HepG2 (cell line): ENCODE measurements around the gene KIF9. TPM values are rescaled to one million over a fixed set of nuclear protein-coding genes. Genes with fewer than 3 reads are reported as not detected.

ENCODE experiments used
- ATAC-seq: fragments of 200-7000 bp; cut with Tn5 transposase; 3 replicates; pipeline ENCODE4 v1.9.1; 2020; ENCODE audit warnings: mild to moderate bottlenecking, moderate library complexity
- BruUV-seq: library from RNA; stranded (reverse); fragments of 400-500 nt; replicated peaks from 2 replicates; lab custom pipeline; 2021; lab: Mats Ljungman, UMichigan
- CTCF ChIA-PET: fragments of 300-600 bp; formaldehyde crosslinking; extraction: SDS; loops from one replicate; lab custom pipeline; 2021; ENCODE audit warnings: low total read pairs, inconsistent platforms, low intra/inter-chr PET ratio; lab: Yijun Ruan, JAX
- POLR2A ChIA-PET: fragments of 350-600 bp; sonication (Branson Sonifier 250); formaldehyde crosslinking; loops from one replicate; lab custom pipeline; 2020; ENCODE audit warnings: antibody characterized with exemption, inconsistent platforms; lab: Yijun Ruan, JAX
- DNase-seq: peaks from one replicate; pipeline ENCODE4 v3.0.0-alpha.2; 2015; ENCODE audit warnings: low spot score
- FAIRE-seq: peaks from 3 replicates; lab custom pipeline; 2011; peaks lifted over from hg19 to GRCh38; lab: Jason Lieb, UNC
- H2AFZ ChIP-seq: one replicate; pipeline ENCODE4 v1.6.1; 2011; ENCODE audit warnings: low read length, inconsistent platforms
- H3K27ac ChIP-seq: fragments of 300-600 bp; 3 replicates; pipeline ENCODE4 v1.8.0; 2011; ENCODE audit warnings: mixed run types, mild to moderate bottlenecking, mixed read lengths, low read length, inconsistent platforms; ENCODE audit not compliant: insufficient read depth; ENCODE audit errors: extremely low read length
- H3K27me3 ChIP-seq, 2 experiments: fragments of 200-600 bp in 1 of 2; 2 replicates in 1 of 2; 3 replicates in 1 of 2; pipeline versions ENCODE4 v1.6.0 to v1.8.0; 2011; ENCODE audit warnings: low read length in 2 of 2, mild to moderate bottlenecking in 2 of 2, moderate library complexity in 2 of 2, inconsistent platforms in 1 of 2; ENCODE audit not compliant: insufficient read depth in 2 of 2, control insufficient read depth in 1 of 2
- H3K36me3 ChIP-seq, 2 experiments: fragments of 200-600 bp in 1 of 2; replicated peaks in 1 of 2; 2 replicates in 1 of 2; 3 replicates in 1 of 2; pipeline versions ENCODE4 v1.5.1 to v1.8.0; 2011; ENCODE audit warnings: low read length in 2 of 2, inconsistent platforms in 1 of 2; ENCODE audit not compliant: insufficient read depth in 2 of 2, control insufficient read depth in 1 of 2
- H3K4me1 ChIP-seq: 2 replicates; pipeline ENCODE4 v1.5.1; 2012; ENCODE audit warnings: low read length, inconsistent platforms; ENCODE audit not compliant: insufficient read depth
- H3K4me2 ChIP-seq: 2 replicates; pipeline ENCODE4 v1.6.0; 2011; ENCODE audit warnings: low read depth, low read length, inconsistent platforms
- H3K4me3 ChIP-seq, 3 experiments: fragments of 200-600 bp in 1 of 3; sonication (generic), shearing (Covaris generic) in 1 of 3; replicated peaks in 1 of 3; 2 replicates each; pipeline ENCODE4 v1.5.1; 2011 to 2016; ENCODE audit warnings: low read length in 3 of 3, inconsistent platforms in 2 of 3, low read depth in 2 of 3, mild to moderate bottlenecking in 2 of 3, control low read depth in 1 of 3, mixed read lengths in 1 of 3; ENCODE audit not compliant: insufficient read depth in 1 of 3
- H3K79me2 ChIP-seq: one replicate; pipeline ENCODE4 v1.6.1; 2011; ENCODE audit warnings: low read length, inconsistent platforms; ENCODE audit not compliant: insufficient read depth
- H3K9ac ChIP-seq: 2 replicates; pipeline ENCODE4 v1.6.0; 2011; ENCODE audit warnings: mild to moderate bottlenecking, low read depth, low read length, inconsistent platforms; ENCODE audit not compliant: insufficient read depth
- H3K9me3 ChIP-seq: 2 replicates; pipeline ENCODE4 v1.5.1; 2012; ENCODE audit warnings: mild to moderate bottlenecking, low read length
- H4K20me1 ChIP-seq: 2 replicates; pipeline ENCODE4 v1.6.0; 2011; ENCODE audit warnings: inconsistent platforms, mild to moderate bottlenecking, low read length, moderate library complexity; ENCODE audit not compliant: insufficient read depth
- ASH2L ChIP-seq: fragments of 300-600, 200-600 bp; sonication (generic); IDR thresholded peaks from 2 replicates; pipeline ENCODE4 v1.7.0; 2017; ENCODE audit warnings: low read depth, mild to moderate bottlenecking, moderate library complexity, mixed read lengths, low read length; ENCODE audit not compliant: insufficient read length
- CBX1 ChIP-seq: IDR thresholded peaks from one replicate; pipeline ENCODE4 v1.6.1; 2016; ENCODE audit warnings: antibody characterized with exemption, low read depth
- CHD2 ChIP-seq: IDR thresholded peaks from 2 replicates; pipeline ENCODE4 v1.6.1; 2011; ENCODE audit warnings: low read depth, low read length, improper control_type of control experiment
- ELF3 ChIP-seq: IDR thresholded peaks from 2 replicates; pipeline ENCODE4 v1.6.1; 2016; ENCODE audit warnings: missing genetic modification reagents, missing compliant biosample characterization
- FOXO1 ChIP-seq: sonication (generic); formaldehyde crosslinking; IDR thresholded peaks from 2 replicates; pipeline ENCODE4 v1.4.0; 2020; ENCODE audit warnings: missing genetic modification reagents
- FOXP4 ChIP-seq: sonication (generic); formaldehyde crosslinking; IDR thresholded peaks from 2 replicates; pipeline ENCODE4 v1.4.0; 2020; ENCODE audit warnings: missing genetic modification reagents
- HNRNPK ChIP-seq: fragments of 200-400 bp; formaldehyde crosslinking; IDR thresholded peaks from 2 replicates; pipeline ENCODE4 v1.6.1; 2018; ENCODE audit warnings: low read length, low read depth, moderate library complexity, mild to moderate bottlenecking; ENCODE audit not compliant: poor library complexity, severe bottlenecking
- HNRNPLL ChIP-seq: fragments of 200-400 bp; formaldehyde crosslinking; IDR thresholded peaks from 2 replicates; pipeline ENCODE4 v1.6.1; 2017; ENCODE audit warnings: mild to moderate bottlenecking, low read depth, low read length; ENCODE audit not compliant: poor library complexity, severe bottlenecking
- MAFF ChIP-seq: IDR thresholded peaks from 2 replicates; pipeline ENCODE4 v1.6.1; 2011; ENCODE audit warnings: low read depth, low read length, improper control_type of control experiment
- MAX ChIP-seq: IDR thresholded peaks from 2 replicates; pipeline ENCODE4 v1.6.1; 2012; ENCODE audit warnings: inconsistent platforms
- MIXL1 ChIP-seq: IDR thresholded peaks from 2 replicates; pipeline ENCODE4 v1.6.1; 2016
- NCOA2 ChIP-seq: sonication (generic); formaldehyde crosslinking; IDR thresholded peaks from 2 replicates; pipeline ENCODE4 v1.8.0; 2022; ENCODE audit warnings: inconsistent platforms
- NR2C2 ChIP-seq: sonication (generic); formaldehyde crosslinking; IDR thresholded peaks from 2 replicates; pipeline ENCODE4 v1.4.0; 2020; ENCODE audit warnings: missing genetic modification reagents, mild to moderate bottlenecking, moderate library complexity, borderline replicate concordance
- NR2F1 ChIP-seq, 2 experiments: fragments of 450-650 bp in 1 of 2; formaldehyde crosslinking in 1 of 2; IDR thresholded peaks; 2 replicates each; pipeline versions ENCODE4 v1.5.0 to v1.6.1; 2016 to 2020; ENCODE audit warnings: mild to moderate bottlenecking in 1 of 2, missing compliant biosample characterization in 1 of 2, missing genetic modification reagents in 1 of 2, moderate library complexity in 1 of 2
- PATZ1 ChIP-seq: sonication (generic); formaldehyde crosslinking; IDR thresholded peaks from 2 replicates; pipeline ENCODE4 v1.4.0; 2020; ENCODE audit warnings: missing genetic modification reagents
- PPARG ChIP-seq: conservative IDR thresholded peaks from 2 replicates; pipeline ENCODE4 v1.6.1; 2016; ENCODE audit warnings: missing biosample characterization, missing genetic modification reagents
- TRAFD1 ChIP-seq: sonication (generic); formaldehyde crosslinking; IDR thresholded peaks from 2 replicates; pipeline ENCODE4 v1.5.1; 2020; ENCODE audit warnings: missing genetic modification reagents, mild to moderate bottlenecking, borderline replicate concordance
- YEATS2 ChIP-seq: sonication (generic); formaldehyde crosslinking; IDR thresholded peaks from 2 replicates; pipeline ENCODE4 v1.4.0; 2020; ENCODE audit warnings: missing genetic modification reagents, borderline replicate concordance
- ZMAT3 ChIP-seq: sonication (generic); formaldehyde crosslinking; conservative IDR thresholded peaks from 2 replicates; pipeline ENCODE4 v1.7.0; 2021; ENCODE audit warnings: missing genetic modification reagents
- ZNF207 ChIP-seq: fragments of 450-650 bp; IDR thresholded peaks from 2 replicates; pipeline ENCODE4 v1.6.1; 2016; ENCODE audit warnings: antibody characterized with exemption, borderline replicate concordance
- in situ Hi-C: cut with HindIII; loops from 2 replicates; pipeline ENCODE4 v1.10.0; 2017; ENCODE audit warnings: low pct_unique_long_range_greater_than_20kb; ENCODE audit not compliant: extremely low pct_ligation_motif_present
- intact Hi-C: fragments of 100-400 bp; cut with micrococcal nuclease; formaldehyde crosslinking; loops from one replicate; pipeline ENCODE4 v1.10.0; 2022; ENCODE audit not compliant: unreplicated experiment
- polyA plus RNA-seq, 8 experiments: library from polyadenylated mRNA; depleted of rRNA in 3 of 8; stranded (reverse) in 7 of 8; unstranded in 1 of 8; fragments of >200 nt; fragmentation: Illumina TruSeq in 4 of 8; extraction: Trizol in 4 of 8; gene quantifications; 2 replicates each; pipeline versions ENCODE4 v1.2.1 to v1.2.3, GENCODE V29; 2011 to 2016; ENCODE audit warnings: low read depth in 4 of 8, missing spikeins in 1 of 8, mixed read lengths in 1 of 8; ENCODE audit not compliant: insufficient read depth in 1 of 8
- total RNA-seq, 5 experiments: library from RNA; depleted of rRNA; stranded (reverse); fragments of >200 nt; fragmentation: Illumina TruSeq; extraction: Trizol; gene quantifications; 2 replicates each; pipeline ENCODE4 v1.2.3, GENCODE V29; 2016; ENCODE audit warnings: low read depth in 1 of 5

KIF9 gene
- total and polyA plus RNA-seq, 2 of the 13 experiments (the other 11 are each of a cell fraction or from before 2014, with no cell fraction given), result 5.1 to 16.9 TPM

- Histone ChIP-seq H3K4me1 (peaks cover 45% of the 10 kb centered on the region), H3K9me3 (no peaks in the 10 kb centered on the region), H3K9ac (no peak overlapping the region; the same call in 1 of the 2 replicates), H3K4me3 (no peak overlapping the region), H3K4me2 (peak overlapping the region; percentile 32), H3K27ac (peak overlapping the region; percentile 52), H4K20me1 (no peaks in the 10 kb centered on the region), H3K36me3 (peaks cover 0 to 5% of the 10 kb centered on the region in 2 experiments; a peak in 3 of 5 replicates), H2AFZ (no peak overlapping the region), H3K27me3 (no peaks in the 10 kb centered on the region), H3K79me2 (peaks cover 13% of the 10 kb centered on the region)
- intact Hi-C loops (loop anchor here (2.0 kb wide), 1 partner anchor 23 kb away; no protein-coding TSS in a partner anchor), in situ Hi-C loops (no loop called here)
- POLR2A ChIA-PET, result interaction anchor here (1.6 kb wide), 1 partner anchor 19 kb away, joined by 3 read pairs; the partner anchor contains the start of genes KIF9 and KLHL18
- FAIRE-seq, result no peak
- CTCF ChIA-PET, result no interaction called here
- DNase-seq, result peak; percentile 80
- ATAC-seq, result peak; percentile 91
- no TSS peak for BruUV-seq
- TF ChIP-seq NR2F1 (CRISPR knock-in tag; IDR thresholded peaks at IDR 0.05) (peak; percentile 73 to 95), ZMAT3 (CRISPR knock-in tag) (no peak), ASH2L (peak; percentile 51), FOXP4 (CRISPR knock-in tag) (peak; percentile 71), NCOA2 (CRISPR knock-in tag) (peak; percentile 47; the same call in 1 of the 2 replicates), CBX1 (no peak), PPARG (CRISPR knock-in tag) (peak; percentile 53), ELF3 (CRISPR knock-in tag) (peak; percentile 34; the same call in 1 of the 2 replicates), ZNF207 (no peak), HNRNPK (no peak), MIXL1 (CRISPR knock-in tag) (peak; percentile 61; the same call in 1 of the 2 replicates), FOXO1 (CRISPR knock-in tag) (peak; percentile 22; the same call in 1 of the 2 replicates), TRAFD1 (CRISPR knock-in tag) (no peak), CHD2 (no peak), MAX (no peak), HNRNPLL (no peak), MAFF (no peak), NR2C2 (CRISPR knock-in tag) (no peak), YEATS2 (CRISPR knock-in tag) (no peak), PATZ1 (CRISPR knock-in tag) (peak; percentile 86)
These were observed 18.9 kb upstream of the KIF9 start for GRCh38 chr3:47301456-47301855.
